Endodermal cell (in vitro differentiated cells): ENCODE data around the gene JUP. TPM values are rescaled to one million over a fixed set of nuclear protein-coding genes. Genes with fewer than 3 reads are reported as not detected.
A peak's percentile ranks its signal among the peaks of the same experiment; 100 is the strongest.

Source experiments
- DNase-seq: peaks from one replicate; pipeline ENCODE4 v3.0.0-alpha.2; 2017
- H3K27ac ChIP-seq: 2 replicates; pipeline ENCODE4 v1.5.1; 2013; ENCODE audit warnings: mild to moderate bottlenecking, low read depth, low read length, moderate library complexity
- H3K27me3 ChIP-seq: 2 replicates; pipeline ENCODE4 v1.6.1; 2013; ENCODE audit warnings: mild to moderate bottlenecking, low read length, moderate library complexity; ENCODE audit not compliant: insufficient read depth, control insufficient read depth, poor library complexity, severe bottlenecking
- H3K36me3 ChIP-seq: 2 replicates; pipeline ENCODE4 v1.7.0; 2013; ENCODE audit warnings: mild to moderate bottlenecking, low read length, moderate library complexity; ENCODE audit not compliant: control insufficient read depth, insufficient read depth
- H3K4me1 ChIP-seq: one replicate; pipeline ENCODE4 v1.7.0; 2013; ENCODE audit warnings: low read length; ENCODE audit not compliant: control insufficient read depth, insufficient read depth
- H3K4me3 ChIP-seq: 2 replicates; pipeline ENCODE4 v1.5.1; 2013; ENCODE audit warnings: mild to moderate bottlenecking, low read length, moderate library complexity
- H3K9ac ChIP-seq: 2 replicates; pipeline ENCODE4 v1.6.1; 2013; ENCODE audit warnings: mild to moderate bottlenecking, low read length, moderate library complexity; ENCODE audit not compliant: poor library complexity, severe bottlenecking; ENCODE audit errors: extremely low read depth
- H3K9me3 ChIP-seq: 2 replicates; pipeline ENCODE4 v1.6.1; 2013; ENCODE audit warnings: mild to moderate bottlenecking, low read length, moderate library complexity; ENCODE audit not compliant: control insufficient read depth
- H3K27ac Mint-ChIP-seq: 2 replicates; pipeline ENCODE4 v1.8.0; 2020; ENCODE audit warnings: mixed read lengths
- H3K27me3 Mint-ChIP-seq: 2 replicates; pipeline ENCODE4 v1.8.0; 2021; ENCODE audit warnings: mild to moderate bottlenecking, mixed read lengths; ENCODE audit not compliant: insufficient read depth
- H3K36me3 Mint-ChIP-seq: 2 replicates; pipeline ENCODE4 v1.8.0; 2020; ENCODE audit warnings: low read depth, mixed read lengths
- H3K4me1 Mint-ChIP-seq: 2 replicates; pipeline ENCODE4 v1.8.0; 2020; ENCODE audit warnings: mixed read lengths
- H3K4me3 Mint-ChIP-seq: 2 replicates; pipeline ENCODE4 v1.8.0; 2020; ENCODE audit warnings: mild to moderate bottlenecking, moderate library complexity, mixed read lengths
- H3K9me3 Mint-ChIP-seq: 2 replicates; pipeline ENCODE4 v1.8.0; 2020; ENCODE audit warnings: mild to moderate bottlenecking, mixed read lengths
- WGBS, 2 experiments: methylation state at CpG; one replicate each; pipeline versions ENCODE4 v1.1.5 to v1.1.7; 2013; ENCODE audit warnings: missing lambda C conversion rate in 2 of 2, mixed read lengths in 1 of 2; ENCODE audit not compliant: insufficient coverage in 1 of 2, insufficient read length in 1 of 2; 5-methylcytosine and 5-hydroxymethylcytosine counted together
- total RNA-seq, 2 donors: library from RNA; stranded (reverse); fragmentation: NEBNext Ultra II Directional in 1 of 2; extraction: Animal tissue kit (Norgen Biotek cat#: 25700) in 1 of 2; gene quantifications; 2 replicates in 1 of 2; 3 replicates in 1 of 2; pipeline ENCODE4 v1.2.1, GENCODE V29; 2021
- TF ChIP-seq, protein P1 (sequence below): fragments of 200-600 bp; sonication (generic); conservative IDR thresholded peaks from 2 replicates; pipeline ENCODE4 v1.5.0; 2021; ENCODE audit warnings: antibody characterized with exemption, mild to moderate bottlenecking

Gene JUP
- total RNA-seq, 2 donors from 2014 or later: 112 to 167 TPM

DNA sequence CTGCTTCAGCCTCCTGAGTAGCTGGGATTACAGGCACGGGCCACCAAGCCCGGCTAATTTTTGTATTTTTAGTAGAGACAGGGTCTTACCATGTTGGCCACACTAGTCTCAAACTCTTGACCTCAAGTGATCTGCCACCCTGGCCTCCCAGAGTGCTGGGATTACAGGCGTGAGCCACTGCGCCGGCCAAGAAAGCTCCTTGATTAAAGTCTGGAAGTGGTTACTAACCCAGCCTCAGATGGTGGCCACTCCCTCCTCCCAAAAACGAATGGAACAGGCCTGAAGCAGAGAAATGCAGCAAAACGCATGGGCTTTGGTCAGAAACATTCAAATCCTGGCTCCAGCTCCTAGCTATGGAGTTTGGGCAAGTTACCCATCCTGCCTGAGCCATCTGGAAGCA, 37.6 kb upstream of the JUP start:
- Mint-ChIP-seq H3K27me3 (no peaks in the 10 kb centered on the region), H3K4me3 (no peak overlapping the region)
- H3K36me3 ChIP-seq: peaks cover 26% of the 10 kb centered on the region

DNA sequence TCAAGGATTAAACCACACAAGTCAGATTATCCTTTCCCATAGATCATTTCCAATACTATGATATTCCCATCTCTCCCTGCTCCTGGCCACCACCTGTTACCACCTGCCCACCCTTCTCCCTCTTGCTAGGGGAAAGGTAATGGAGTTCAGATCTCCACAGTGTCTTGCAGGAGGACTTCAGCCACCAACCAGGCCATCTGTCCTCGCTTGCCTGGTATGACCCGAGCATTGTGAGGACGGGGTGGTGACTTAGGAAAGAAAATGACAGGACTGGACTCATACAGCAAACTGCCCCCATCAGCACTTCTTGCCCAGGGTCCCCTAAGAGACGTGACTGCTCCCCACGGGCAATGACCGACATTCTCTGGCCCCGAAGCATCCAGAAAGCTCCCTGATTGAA, 37.1 kb upstream of the JUP start:
- no peaks in the 10 kb centered on the region for H3K9me3 ChIP-seq
- H3K27ac ChIP-seq: no peak overlapping the region
- no peak for DNase-seq
- H3K9ac ChIP-seq: no peak overlapping the region
- H3K27me3 ChIP-seq: no peaks in the 10 kb centered on the region
- H3K4me3 ChIP-seq: no peak overlapping the region
- peaks cover 26% of the 10 kb centered on the region for H3K36me3 ChIP-seq
- TF ChIP-seq, protein P1, sequence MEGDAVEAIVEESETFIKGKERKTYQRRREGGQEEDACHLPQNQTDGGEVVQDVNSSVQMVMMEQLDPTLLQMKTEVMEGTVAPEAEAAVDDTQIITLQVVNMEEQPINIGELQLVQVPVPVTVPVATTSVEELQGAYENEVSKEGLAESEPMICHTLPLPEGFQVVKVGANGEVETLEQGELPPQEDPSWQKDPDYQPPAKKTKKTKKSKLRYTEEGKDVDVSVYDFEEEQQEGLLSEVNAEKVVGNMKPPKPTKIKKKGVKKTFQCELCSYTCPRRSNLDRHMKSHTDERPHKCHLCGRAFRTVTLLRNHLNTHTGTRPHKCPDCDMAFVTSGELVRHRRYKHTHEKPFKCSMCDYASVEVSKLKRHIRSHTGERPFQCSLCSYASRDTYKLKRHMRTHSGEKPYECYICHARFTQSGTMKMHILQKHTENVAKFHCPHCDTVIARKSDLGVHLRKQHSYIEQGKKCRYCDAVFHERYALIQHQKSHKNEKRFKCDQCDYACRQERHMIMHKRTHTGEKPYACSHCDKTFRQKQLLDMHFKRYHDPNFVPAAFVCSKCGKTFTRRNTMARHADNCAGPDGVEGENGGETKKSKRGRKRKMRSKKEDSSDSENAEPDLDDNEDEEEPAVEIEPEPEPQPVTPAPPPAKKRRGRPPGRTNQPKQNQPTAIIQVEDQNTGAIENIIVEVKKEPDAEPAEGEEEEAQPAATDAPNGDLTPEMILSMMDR: no peak
- H3K27ac Mint-ChIP-seq: peak overlapping the region; percentile 33
- no peak overlapping the region for H3K4me3 Mint-ChIP-seq
- H3K4me1 Mint-ChIP-seq: peaks cover 9% of the 10 kb centered on the region
- no peaks in the 10 kb centered on the region for H3K9me3 Mint-ChIP-seq
- H3K36me3 Mint-ChIP-seq: peaks cover 32% of the 10 kb centered on the region
- WGBS, 2 experiments: 91 to 93% methylated on average over 7 of the region's 7 CpGs
- no peaks in the 10 kb centered on the region for H3K4me1 ChIP-seq
- H3K27me3 Mint-ChIP-seq: no peaks in the 10 kb centered on the region

More for the DNA sequence above, 37.6 kb upstream of the JUP start:
- no peak for DNase-seq
- Mint-ChIP-seq H3K36me3 (peaks cover 37% of the 10 kb centered on the region), H3K9me3 (no peaks in the 10 kb centered on the region), H3K4me1 (peaks cover 9% of the 10 kb centered on the region), H3K27ac (no peak overlapping the region)
- 70 to 82% methylated on average over 5 to 7 of the region's 7 CpGs for WGBS, 2 experiments
- Histone ChIP-seq H3K9me3 (no peaks in the 10 kb centered on the region), H3K4me1 (no peaks in the 10 kb centered on the region), H3K9ac (no peak overlapping the region), H3K27ac (no peak overlapping the region), H3K4me3 (no peak overlapping the region), H3K27me3 (no peaks in the 10 kb centered on the region)
- TF ChIP-seq, protein P1: no peak

DNA sequence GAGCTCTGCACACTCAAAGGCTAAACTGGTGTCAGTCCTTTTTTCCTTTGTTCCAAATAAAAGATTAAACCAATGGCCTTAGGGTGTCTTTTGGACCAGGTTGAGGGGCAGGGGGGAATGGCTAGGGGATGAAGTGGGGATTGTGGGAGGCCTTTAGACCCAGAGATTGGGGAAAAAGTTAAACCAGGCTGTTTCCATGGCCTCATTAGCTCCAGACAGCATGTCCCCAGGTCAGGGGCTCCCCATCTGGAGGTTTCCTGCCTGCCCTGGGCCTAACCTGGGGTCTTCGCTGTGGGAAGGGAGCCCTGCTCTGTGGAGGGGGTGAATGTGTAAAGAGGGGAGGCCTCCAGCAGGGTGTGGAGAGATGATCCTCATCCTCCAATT, 36.6 kb upstream of the JUP start:
- no peaks in the 10 kb centered on the region for H3K27me3 Mint-ChIP-seq
- Histone ChIP-seq H3K27me3 (no peaks in the 10 kb centered on the region), H3K36me3 (peaks cover 26% of the 10 kb centered on the region), H3K9ac (no peak overlapping the region), H3K9me3 (no peaks in the 10 kb centered on the region), H3K4me1 (no peaks in the 10 kb centered on the region), H3K27ac (peak overlapping the region; percentile 30), H3K4me3 (no peak overlapping the region)
- WGBS, 2 experiments: 94% methylated on average over 1 of the region's 1 CpG; no CpG with 5 or more reads in 1 of the 2 experiments
- no peak for DNase-seq
- H3K27ac Mint-ChIP-seq: peak overlapping the region; percentile 33
- H3K36me3 Mint-ChIP-seq: peaks cover 33% of the 10 kb centered on the region
- peaks cover 9% of the 10 kb centered on the region for H3K4me1 Mint-ChIP-seq
- no peaks in the 10 kb centered on the region for H3K9me3 Mint-ChIP-seq
- TF ChIP-seq, protein P1: no peak
- H3K4me3 Mint-ChIP-seq: no peak overlapping the region
